DND-41 (cell line): ENCODE results near the gene PNCK.
"Not testable (repeated sequence)": the region's sequence is repeated elsewhere in the genome, so short reads cannot be mapped to it uniquely, and the experiment has no call there.

Source experiments
- ATAC-seq: fragments of 200-7000 bp; cut with Tn5 transposase; 3 replicates; pipeline ENCODE4 v1.9.1; 2021; ENCODE audit warnings: low read depth; ENCODE audit not compliant: insufficient read depth
- DNase-seq: peaks from one replicate; pipeline ENCODE4 v3.0.0-alpha.2; 2020
- H2AFZ ChIP-seq: 2 replicates; pipeline ENCODE4 v1.6.0; 2012; ENCODE audit warnings: low read depth, low read length
- H3K27ac ChIP-seq: 2 replicates; pipeline ENCODE4 v1.5.1; 2012; ENCODE audit warnings: low read length, inconsistent platforms
- H3K27me3 ChIP-seq: fragments of 200-600 bp; sonication (generic); 2 replicates; pipeline ENCODE4 v1.6.0; 2012; ENCODE audit warnings: low read length, mild to moderate bottlenecking, inconsistent platforms; ENCODE audit not compliant: insufficient read depth, poor library complexity
- H3K36me3 ChIP-seq: 2 replicates; pipeline ENCODE4 v1.5.1; 2012; ENCODE audit warnings: low read length, inconsistent platforms; ENCODE audit not compliant: insufficient read depth
- H3K4me1 ChIP-seq: 2 replicates; pipeline ENCODE4 v1.5.1; 2012; ENCODE audit warnings: mild to moderate bottlenecking, low read length; ENCODE audit not compliant: insufficient read depth
- H3K4me2 ChIP-seq: 2 replicates; pipeline ENCODE4 v1.6.0; 2012; ENCODE audit warnings: mild to moderate bottlenecking, moderate library complexity, low read length, inconsistent platforms; ENCODE audit not compliant: insufficient read depth
- H3K4me3 ChIP-seq, 2 experiments: fragments of 200-600 bp in 1 of 2; shearing (Covaris generic) in 1 of 2; 2 replicates each; pipeline ENCODE4 v1.5.1; 2012 to 2016; ENCODE audit warnings: inconsistent platforms in 2 of 2, low read length in 2 of 2, mild to moderate bottlenecking in 2 of 2, low read depth in 1 of 2, moderate library complexity in 1 of 2
- H3K79me2 ChIP-seq: 2 replicates; pipeline ENCODE4 v1.6.0; 2012; ENCODE audit warnings: low read length, inconsistent platforms; ENCODE audit not compliant: insufficient read depth
- H3K9ac ChIP-seq: 2 replicates; pipeline ENCODE4 v1.6.0; 2012; ENCODE audit warnings: low read depth, mild to moderate bottlenecking, inconsistent platforms, low read length, moderate library complexity
- H3K9me3 ChIP-seq: 2 replicates; pipeline ENCODE4 v1.5.1; 2012; ENCODE audit warnings: low read length, moderate library complexity, mild to moderate bottlenecking, inconsistent platforms; ENCODE audit not compliant: insufficient read depth, severe bottlenecking
- H4K20me1 ChIP-seq: 2 replicates; pipeline ENCODE4 v1.6.0; 2012; ENCODE audit warnings: low read length; ENCODE audit not compliant: insufficient read depth
- CTCF ChIP-seq: IDR thresholded peaks from 2 replicates; pipeline ENCODE4 v1.5.1; 2012; ENCODE audit warnings: borderline replicate concordance, low read length, moderate library complexity, mild to moderate bottlenecking; ENCODE audit not compliant: poor library complexity, severe bottlenecking; ENCODE audit errors: extremely low read depth
- EZH2 ChIP-seq: IDR thresholded peaks from 3 replicates; pipeline ENCODE4 v1.6.1; 2012; ENCODE audit warnings: borderline replicate concordance, low read depth, mild to moderate bottlenecking, moderate library complexity, low read length, inconsistent platforms; ENCODE audit not compliant: severe bottlenecking

The PNCK gene

GRCh38 chrX:153694687-153695270 is 21.2 kb upstream of the PNCK start:
- Histone ChIP-seq H3K27ac (no peak overlapping the region), H3K27me3 (no peaks in the 10 kb centered on the region), H3K36me3 (peaks cover 7% of the 10 kb centered on the region; the same call in 1 of the 2 replicates), H3K9ac (no peak overlapping the region), H3K9me3 (no peaks in the 10 kb centered on the region), H2AFZ (no peak overlapping the region), H3K4me1 (no peaks in the 10 kb centered on the region), H3K79me2 (no peaks in the 10 kb centered on the region), H4K20me1 (no peaks in the 10 kb centered on the region), H3K4me3 (no peak overlapping the region), H3K4me2 (no peak overlapping the region)
- TF ChIP-seq CTCF (no peak), EZH2 (no peak)
- ATAC-seq, result no peak
- DNase-seq, result no peak

- not testable (repeated sequence) for H3K9ac ChIP-seq, H3K27me3 ChIP-seq, H3K27ac ChIP-seq, H4K20me1 ChIP-seq, H3K4me1 ChIP-seq, H3K79me2 ChIP-seq, H3K36me3 ChIP-seq, H3K4me2 ChIP-seq, ATAC-seq, H2AFZ ChIP-seq, DNase-seq, H3K9me3 ChIP-seq, H3K4me3 ChIP-seq
Measured at GRCh38 chrX:153694256-153694655, 20.6 kb upstream of the PNCK start.

GRCh38 chrX:153693216-153694086 is 19.8 kb upstream of the PNCK start:
- DNase-seq (no peak), ATAC-seq (no peak; the same call in 2 of the 3 replicates)
- no peak for TF ChIP-seq EZH2
- no peak for TF ChIP-seq CTCF
- Histone ChIP-seq H2AFZ (no peak overlapping the region), H3K9me3 (no peaks in the 10 kb centered on the region), H3K4me3 (no peak overlapping the region), H3K9ac (no peak overlapping the region), H3K36me3 (peaks cover 7% of the 10 kb centered on the region; the same call in 1 of the 2 replicates), H4K20me1 (no peaks in the 10 kb centered on the region), H3K4me1 (no peaks in the 10 kb centered on the region), H3K27ac (no peak overlapping the region), H3K27me3 (no peaks in the 10 kb centered on the region), H3K79me2 (no peaks in the 10 kb centered on the region), H3K4me2 (no peak overlapping the region)

- Histone ChIP-seq H3K27ac (no peak overlapping the region), H3K9ac (no peak overlapping the region)
Measured at GRCh38 chrX:153692611-153693156, 19.1 kb upstream of the PNCK start.

More at GRCh38 chrX:153692611-153693156, 19.1 kb upstream of the PNCK start:
- H4K20me1 ChIP-seq, result no peaks in the 10 kb centered on the region
- ATAC-seq (no peak; the same call in 2 of the 3 replicates), DNase-seq (no peak)
- H3K9me3 ChIP-seq, result no peaks in the 10 kb centered on the region
- TF ChIP-seq CTCF (no peak), EZH2 (no peak)
- H3K4me1 ChIP-seq, result no peaks in the 10 kb centered on the region
- H3K79me2 ChIP-seq, result no peaks in the 10 kb centered on the region
- no peak overlapping the region for H3K4me2 ChIP-seq
- H3K4me3 ChIP-seq, result no peak overlapping the region
- no peaks in the 10 kb centered on the region for H3K27me3 ChIP-seq
- H2AFZ ChIP-seq, result no peak overlapping the region
- H3K36me3 ChIP-seq, result peaks cover 7% of the 10 kb centered on the region; the same call in 1 of the 2 replicates
